Panc1 (cell line): ENCODE measurements around the gene P2RY6.

Source experiments
- CTCF ChIP-seq: fragments of 450-650 bp; IDR thresholded peaks from 2 replicates; pipeline ENCODE4 v1.5.1; 2017; ENCODE audit warnings: mild to moderate bottlenecking
- POLR2AphosphoS5 ChIP-seq: IDR thresholded peaks from 2 replicates; pipeline ENCODE4 v1.6.1; 2012; ENCODE audit warnings: mild to moderate bottlenecking, low read depth, low read length, moderate library complexity
- SIN3A ChIP-seq: IDR thresholded peaks from 2 replicates; pipeline ENCODE4 v1.6.1; 2012; ENCODE audit warnings: low read depth, mild to moderate bottlenecking, low read length, moderate library complexity, borderline replicate concordance; ENCODE audit not compliant: insufficient read depth

GRCh38 chr11:73273222-73273895, 1.2 kb downstream of the P2RY6 start:
- TF ChIP-seq POLR2AphosphoS5 (no peak), CTCF (no peak), SIN3A (no peak)
